ENCODE measurements around the gene SLC35G2.
"Not testable (repeated sequence)": the region's sequence is repeated elsewhere in the genome, so short reads cannot be mapped to it uniquely, and the experiment has no call there.

DNA sequence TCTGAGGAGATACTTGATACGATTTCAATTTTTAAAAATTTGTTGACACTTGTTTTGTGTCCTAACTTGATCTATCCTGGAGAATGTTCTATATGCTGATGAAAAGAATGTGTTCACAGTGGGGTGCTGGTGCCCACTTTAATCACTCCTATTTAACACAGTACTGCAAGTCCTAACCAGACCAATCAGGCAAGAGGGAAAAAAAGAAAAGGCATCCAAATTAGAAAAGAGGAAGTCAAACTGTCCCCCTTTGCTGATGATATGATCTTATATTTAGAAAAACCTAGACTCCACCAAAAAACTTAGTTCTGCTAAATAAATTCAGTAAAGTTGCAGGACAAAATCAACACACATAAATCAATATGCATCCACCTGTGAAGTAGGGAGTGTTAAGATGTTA is 83.6 kb downstream of the SLC35G2 start:
- TF ChIP-seq, protein P1, sequence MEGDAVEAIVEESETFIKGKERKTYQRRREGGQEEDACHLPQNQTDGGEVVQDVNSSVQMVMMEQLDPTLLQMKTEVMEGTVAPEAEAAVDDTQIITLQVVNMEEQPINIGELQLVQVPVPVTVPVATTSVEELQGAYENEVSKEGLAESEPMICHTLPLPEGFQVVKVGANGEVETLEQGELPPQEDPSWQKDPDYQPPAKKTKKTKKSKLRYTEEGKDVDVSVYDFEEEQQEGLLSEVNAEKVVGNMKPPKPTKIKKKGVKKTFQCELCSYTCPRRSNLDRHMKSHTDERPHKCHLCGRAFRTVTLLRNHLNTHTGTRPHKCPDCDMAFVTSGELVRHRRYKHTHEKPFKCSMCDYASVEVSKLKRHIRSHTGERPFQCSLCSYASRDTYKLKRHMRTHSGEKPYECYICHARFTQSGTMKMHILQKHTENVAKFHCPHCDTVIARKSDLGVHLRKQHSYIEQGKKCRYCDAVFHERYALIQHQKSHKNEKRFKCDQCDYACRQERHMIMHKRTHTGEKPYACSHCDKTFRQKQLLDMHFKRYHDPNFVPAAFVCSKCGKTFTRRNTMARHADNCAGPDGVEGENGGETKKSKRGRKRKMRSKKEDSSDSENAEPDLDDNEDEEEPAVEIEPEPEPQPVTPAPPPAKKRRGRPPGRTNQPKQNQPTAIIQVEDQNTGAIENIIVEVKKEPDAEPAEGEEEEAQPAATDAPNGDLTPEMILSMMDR (IDR thresholded peaks at IDR 0.05; ENCODE audit: poor library complexity) = not testable (repeated sequence)
- TF ChIP-seq EZH2 (IDR thresholded peaks at IDR 0.05; ENCODE audit: borderline replicate concordance); EZH2phosphoT487 (IDR thresholded peaks at IDR 0.05; ENCODE audit: low read depth, severe bottlenecking, unreplicated experiment): not testable (repeated sequence)

All from hepatocyte (in vitro differentiated cells).